Measurements from ENCODE around the gene CARF. TPM values are rescaled to one million over a fixed set of nuclear protein-coding genes. Genes with fewer than 3 reads are reported as not detected.

Gene CARF, protein sequence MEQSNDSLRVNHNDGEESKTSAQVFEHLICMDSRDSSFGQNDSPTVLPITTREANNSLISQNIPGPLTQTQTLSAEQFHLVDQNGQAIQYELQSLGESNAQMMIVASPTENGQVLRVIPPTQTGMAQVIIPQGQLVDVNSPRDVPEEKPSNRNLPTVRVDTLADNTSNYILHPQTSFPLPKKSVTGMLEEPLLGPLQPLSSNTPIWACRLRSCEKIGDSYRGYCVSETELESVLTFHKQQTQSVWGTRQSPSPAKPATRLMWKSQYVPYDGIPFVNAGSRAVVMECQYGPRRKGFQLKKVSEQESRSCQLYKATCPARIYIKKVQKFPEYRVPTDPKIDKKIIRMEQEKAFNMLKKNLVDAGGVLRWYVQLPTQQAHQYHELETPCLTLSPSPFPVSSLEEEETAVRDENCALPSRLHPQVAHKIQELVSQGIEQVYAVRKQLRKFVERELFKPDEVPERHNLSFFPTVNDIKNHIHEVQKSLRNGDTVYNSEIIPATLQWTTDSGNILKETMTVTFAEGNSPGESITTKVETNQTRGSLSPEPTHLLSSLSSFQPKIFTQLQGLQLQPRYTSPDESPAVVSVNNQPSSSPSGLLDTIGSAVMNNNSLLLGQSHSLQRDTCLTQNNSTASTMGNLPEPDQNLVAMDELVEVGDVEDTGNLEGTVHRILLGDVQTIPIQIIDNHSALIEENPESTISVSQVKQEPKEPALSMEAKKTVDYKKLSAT
- total RNA-seq (2021) (3.3 to 6.8 TPM (median 6.6 TPM) in 3 replicates), Bru-seq, nascent RNA (percentile 59 among the genes with signal in this experiment)
- long read RNA-seq, experiment 1, full-length matches to known transcripts = 4 of 18 reads
- long read RNA-seq, experiment 1, partial matches to known transcripts = 4 of 18 reads
- long read RNA-seq, experiment 1, other reads (novel, unspliced or antisense) = 10 of 18 reads
- long read RNA-seq, experiment 2, partial matches to known transcripts = 1 of 5 reads
- long read RNA-seq, experiment 2, other reads (novel, unspliced or antisense) = 4 of 5 reads
- long read RNA-seq, experiment 3, partial matches to known transcripts = 0 of 1 reads
- long read RNA-seq, experiment 3, other reads (novel, unspliced or antisense) = 0 of 1 reads

GRCh38 chr2:202911512-202912341, at the start of gene CARF, which contains the start of gene WDR12:
Gene CARF, plus strand, starts transcription at chr2:202912275. Its CDS starts 29,628 bp downstream, at chr2:202941903.
Gene WDR12, minus strand, starts transcription at chr2:202911673. Its CDS starts 197 bp downstream, at chr2:202911476.
- Mint-ChIP-seq H3K36me3 (peaks cover 12% of the 10 kb centered on the region), H3K27me3 (ENCODE audit: low read depth) (no peaks in the 10 kb centered on the region), H3K9me3 (no peaks in the 10 kb centered on the region), H3K27ac (peak within 1 kb of the TSS; percentile 99), H3K4me1 (peaks cover 21% of the 10 kb centered on the region), H3K4me3 (peak within 1 kb of the TSS; percentile 95)
- POLR2A ChIA-PET = interaction anchor here (0.5 to 0.6 kb wide), 3 partner anchors 265 to 704 kb away, joined by 4 to 5 read pairs (median 4); no protein-coding TSS in a partner anchor
- ATAC-seq (peak; percentile 84), DNase-seq (ENCODE audit: low spot score) (peak; percentile 89)
- TF ChIP-seq NFE2L1 (CRISPR knock-in tag; IDR thresholded peaks at IDR 0.05) (peak; percentile 54; the same call in 1 of the 2 replicates), ZNF121 (CRISPR knock-in tag; IDR thresholded peaks at IDR 0.05) (0 out of 2 replicates have a peak, but pooled peaks have one; percentile 22), ATF3 (CRISPR knock-in tag; conservative IDR thresholded peaks at IDR 0.05) (no peak), GABPB1 (CRISPR knock-in tag; IDR thresholded peaks at IDR 0.05) (peak; percentile 44), ARID4B (CRISPR knock-in tag; IDR thresholded peaks at IDR 0.05; ENCODE audit: borderline replicate concordance) (peak; percentile 42; the same call in 1 of the 2 replicates), ZNF423 (CRISPR knock-in tag; IDR thresholded peaks at IDR 0.05) (no peak), USF1 (CRISPR knock-in tag; IDR thresholded peaks at IDR 0.05) (peak; percentile 19; the same call in 1 of the 2 replicates), EMX1 (CRISPR knock-in tag; IDR thresholded peaks at IDR 0.05) (no peak), FOXK1 (CRISPR knock-in tag; IDR thresholded peaks at IDR 0.05) (peak; percentile 51; the same call in 1 of the 2 replicates)
- TF ChIP-seq, protein P1, sequence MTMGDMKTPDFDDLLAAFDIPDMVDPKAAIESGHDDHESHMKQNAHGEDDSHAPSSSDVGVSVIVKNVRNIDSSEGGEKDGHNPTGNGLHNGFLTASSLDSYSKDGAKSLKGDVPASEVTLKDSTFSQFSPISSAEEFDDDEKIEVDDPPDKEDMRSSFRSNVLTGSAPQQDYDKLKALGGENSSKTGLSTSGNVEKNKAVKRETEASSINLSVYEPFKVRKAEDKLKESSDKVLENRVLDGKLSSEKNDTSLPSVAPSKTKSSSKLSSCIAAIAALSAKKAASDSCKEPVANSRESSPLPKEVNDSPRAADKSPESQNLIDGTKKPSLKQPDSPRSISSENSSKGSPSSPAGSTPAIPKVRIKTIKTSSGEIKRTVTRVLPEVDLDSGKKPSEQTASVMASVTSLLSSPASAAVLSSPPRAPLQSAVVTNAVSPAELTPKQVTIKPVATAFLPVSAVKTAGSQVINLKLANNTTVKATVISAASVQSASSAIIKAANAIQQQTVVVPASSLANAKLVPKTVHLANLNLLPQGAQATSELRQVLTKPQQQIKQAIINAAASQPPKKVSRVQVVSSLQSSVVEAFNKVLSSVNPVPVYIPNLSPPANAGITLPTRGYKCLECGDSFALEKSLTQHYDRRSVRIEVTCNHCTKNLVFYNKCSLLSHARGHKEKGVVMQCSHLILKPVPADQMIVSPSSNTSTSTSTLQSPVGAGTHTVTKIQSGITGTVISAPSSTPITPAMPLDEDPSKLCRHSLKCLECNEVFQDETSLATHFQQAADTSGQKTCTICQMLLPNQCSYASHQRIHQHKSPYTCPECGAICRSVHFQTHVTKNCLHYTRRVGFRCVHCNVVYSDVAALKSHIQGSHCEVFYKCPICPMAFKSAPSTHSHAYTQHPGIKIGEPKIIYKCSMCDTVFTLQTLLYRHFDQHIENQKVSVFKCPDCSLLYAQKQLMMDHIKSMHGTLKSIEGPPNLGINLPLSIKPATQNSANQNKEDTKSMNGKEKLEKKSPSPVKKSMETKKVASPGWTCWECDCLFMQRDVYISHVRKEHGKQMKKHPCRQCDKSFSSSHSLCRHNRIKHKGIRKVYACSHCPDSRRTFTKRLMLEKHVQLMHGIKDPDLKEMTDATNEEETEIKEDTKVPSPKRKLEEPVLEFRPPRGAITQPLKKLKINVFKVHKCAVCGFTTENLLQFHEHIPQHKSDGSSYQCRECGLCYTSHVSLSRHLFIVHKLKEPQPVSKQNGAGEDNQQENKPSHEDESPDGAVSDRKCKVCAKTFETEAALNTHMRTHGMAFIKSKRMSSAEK (CRISPR knock-in tag; IDR thresholded peaks at IDR 0.05; ENCODE audit: borderline replicate concordance) = no peak
- TF ChIP-seq, protein P2, sequence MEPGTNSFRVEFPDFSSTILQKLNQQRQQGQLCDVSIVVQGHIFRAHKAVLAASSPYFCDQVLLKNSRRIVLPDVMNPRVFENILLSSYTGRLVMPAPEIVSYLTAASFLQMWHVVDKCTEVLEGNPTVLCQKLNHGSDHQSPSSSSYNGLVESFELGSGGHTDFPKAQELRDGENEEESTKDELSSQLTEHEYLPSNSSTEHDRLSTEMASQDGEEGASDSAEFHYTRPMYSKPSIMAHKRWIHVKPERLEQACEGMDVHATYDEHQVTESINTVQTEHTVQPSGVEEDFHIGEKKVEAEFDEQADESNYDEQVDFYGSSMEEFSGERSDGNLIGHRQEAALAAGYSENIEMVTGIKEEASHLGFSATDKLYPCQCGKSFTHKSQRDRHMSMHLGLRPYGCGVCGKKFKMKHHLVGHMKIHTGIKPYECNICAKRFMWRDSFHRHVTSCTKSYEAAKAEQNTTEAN (CRISPR knock-in tag; IDR thresholded peaks at IDR 0.05) = peak; percentile 61; the same call in 1 of the 2 replicates
- TF ChIP-seq, protein P3, sequence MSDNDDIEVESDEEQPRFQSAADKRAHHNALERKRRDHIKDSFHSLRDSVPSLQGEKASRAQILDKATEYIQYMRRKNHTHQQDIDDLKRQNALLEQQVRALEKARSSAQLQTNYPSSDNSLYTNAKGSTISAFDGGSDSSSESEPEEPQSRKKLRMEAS (CRISPR knock-in tag; IDR thresholded peaks at IDR 0.05) = peak; percentile 88; the same call in 1 of the 2 replicates
- CTCF ChIA-PET = interaction anchor here (0.8 to 1.5 kb wide), 2 partner anchors 322 to 338 kb away, joined by 3 to 7 read pairs; no protein-coding TSS in a partner anchor

Measured in WTC11 (cell line).